ENCODE measurements around the gene CREBL2. TPM values are rescaled to one million over a fixed set of nuclear protein-coding genes. Genes with fewer than 3 reads are reported as not detected.
"Not testable (repeated sequence)": the region's sequence is repeated elsewhere in the genome, so short reads cannot be mapped to it uniquely, and the experiment has no call there.

The CREBL2 gene
- total RNA-seq, 1 donor from 2014 or later, result 11.4 TPM

DNA sequence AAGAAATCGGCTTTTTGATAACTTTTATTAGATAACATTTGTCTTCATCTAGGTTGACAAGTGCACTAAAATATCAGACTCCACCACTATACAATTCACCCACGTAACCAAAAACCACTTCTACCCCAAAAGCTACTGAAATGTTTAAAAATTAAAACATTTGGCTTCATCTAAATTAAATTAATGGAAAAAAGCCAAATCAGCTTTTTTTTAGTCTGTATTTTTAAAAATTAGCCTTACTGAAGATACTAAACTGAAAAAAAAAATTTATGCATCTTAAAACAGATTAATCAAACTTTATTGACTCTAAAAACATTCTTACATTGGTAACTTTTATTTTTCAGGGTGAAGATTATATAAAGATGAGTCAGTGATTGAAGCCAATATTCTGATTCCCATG lies 30.0 kb downstream of the CREBL2 start:
- Mint-ChIP-seq H3K9me3 (peaks cover 10% of the 10 kb centered on the region), H3K4me3 (no peak overlapping the region), H3K27ac (ENCODE audit: unreplicated experiment) (no peak overlapping the region), H3K27me3 (ENCODE audit: low read depth) (no peaks in the 10 kb centered on the region), H3K4me1 (no peaks in the 10 kb centered on the region), H3K36me3 (ENCODE audit: low read depth) (peaks cover 26% of the 10 kb centered on the region)
- TF ChIP-seq, protein P1, sequence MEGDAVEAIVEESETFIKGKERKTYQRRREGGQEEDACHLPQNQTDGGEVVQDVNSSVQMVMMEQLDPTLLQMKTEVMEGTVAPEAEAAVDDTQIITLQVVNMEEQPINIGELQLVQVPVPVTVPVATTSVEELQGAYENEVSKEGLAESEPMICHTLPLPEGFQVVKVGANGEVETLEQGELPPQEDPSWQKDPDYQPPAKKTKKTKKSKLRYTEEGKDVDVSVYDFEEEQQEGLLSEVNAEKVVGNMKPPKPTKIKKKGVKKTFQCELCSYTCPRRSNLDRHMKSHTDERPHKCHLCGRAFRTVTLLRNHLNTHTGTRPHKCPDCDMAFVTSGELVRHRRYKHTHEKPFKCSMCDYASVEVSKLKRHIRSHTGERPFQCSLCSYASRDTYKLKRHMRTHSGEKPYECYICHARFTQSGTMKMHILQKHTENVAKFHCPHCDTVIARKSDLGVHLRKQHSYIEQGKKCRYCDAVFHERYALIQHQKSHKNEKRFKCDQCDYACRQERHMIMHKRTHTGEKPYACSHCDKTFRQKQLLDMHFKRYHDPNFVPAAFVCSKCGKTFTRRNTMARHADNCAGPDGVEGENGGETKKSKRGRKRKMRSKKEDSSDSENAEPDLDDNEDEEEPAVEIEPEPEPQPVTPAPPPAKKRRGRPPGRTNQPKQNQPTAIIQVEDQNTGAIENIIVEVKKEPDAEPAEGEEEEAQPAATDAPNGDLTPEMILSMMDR (conservative IDR thresholded peaks at IDR 0.05), result no peak
- DNase-seq (ENCODE audit: low read depth, low spot score), result no peak

GRCh38 chr12:12642916-12643315 lies 31.2 kb downstream of the CREBL2 start:
- TF ChIP-seq, protein P1 (conservative IDR thresholded peaks at IDR 0.05), result no peak
- H3K9me3 Mint-ChIP-seq, result peaks cover 17% of the 10 kb centered on the region
- peaks cover 28% of the 10 kb centered on the region for H3K36me3 Mint-ChIP-seq (ENCODE audit: low read depth)
- H3K4me1 Mint-ChIP-seq, result no peaks in the 10 kb centered on the region
- DNase-seq (ENCODE audit: low read depth, low spot score), result no peak
- no peak overlapping the region for H3K4me3 Mint-ChIP-seq
- H3K27me3 Mint-ChIP-seq (ENCODE audit: low read depth), result no peaks in the 10 kb centered on the region
- H3K27ac Mint-ChIP-seq (ENCODE audit: unreplicated experiment), result no peak overlapping the region

GRCh38 chr12:12645485-12645884 lies 33.8 kb downstream of the CREBL2 start:
- TF ChIP-seq, protein P1 (conservative IDR thresholded peaks at IDR 0.05), result peak; percentile 55
- Mint-ChIP-seq H3K4me3 (no peak overlapping the region), H3K27ac (ENCODE audit: unreplicated experiment) (no peak overlapping the region), H3K27me3 (ENCODE audit: low read depth) (no peaks in the 10 kb centered on the region), H3K4me1 (no peaks in the 10 kb centered on the region), H3K9me3 (peaks cover 21% of the 10 kb centered on the region), H3K36me3 (ENCODE audit: low read depth) (peaks cover 30% of the 10 kb centered on the region)
- no peak for DNase-seq (ENCODE audit: low read depth, low spot score)

GRCh38 chr12:12645968-12646367 lies 34.3 kb downstream of the CREBL2 start:
- DNase-seq (ENCODE audit: low read depth, low spot score); H3K27ac Mint-ChIP-seq (ENCODE audit: unreplicated experiment); H3K4me1 Mint-ChIP-seq; H3K27me3 Mint-ChIP-seq (ENCODE audit: low read depth); H3K4me3 Mint-ChIP-seq: not testable (repeated sequence)
- Mint-ChIP-seq H3K36me3 (ENCODE audit: low read depth) (peaks cover 29% of the 10 kb centered on the region), H3K9me3 (peaks cover 24% of the 10 kb centered on the region)

- H3K36me3 Mint-ChIP-seq (ENCODE audit: low read depth), result peaks cover 32% of the 10 kb centered on the region
- H3K9me3 Mint-ChIP-seq, result peaks cover 24% of the 10 kb centered on the region
- no peak overlapping the region for H3K27ac Mint-ChIP-seq (ENCODE audit: unreplicated experiment)
These were observed 34.9 kb downstream of the CREBL2 start for GRCh38 chr12:12646483-12647072.

GRCh38 chr12:12648284-12648683 lies 36.6 kb downstream of the CREBL2 start:
- H3K9me3 Mint-ChIP-seq, result peaks cover 31% of the 10 kb centered on the region
- H3K4me3 Mint-ChIP-seq, result no peak overlapping the region
- H3K4me1 Mint-ChIP-seq, result no peaks in the 10 kb centered on the region
- H3K36me3 Mint-ChIP-seq (ENCODE audit: low read depth), result peaks cover 36% of the 10 kb centered on the region
- no peaks in the 10 kb centered on the region for H3K27me3 Mint-ChIP-seq (ENCODE audit: low read depth)
- TF ChIP-seq, protein P1 (conservative IDR thresholded peaks at IDR 0.05), result no peak
- DNase-seq (ENCODE audit: low read depth, low spot score), result no peak
- H3K27ac Mint-ChIP-seq (ENCODE audit: unreplicated experiment), result no peak overlapping the region

More at GRCh38 chr12:12646483-12647072, 34.9 kb downstream of the CREBL2 start:
- H3K27me3 Mint-ChIP-seq (ENCODE audit: low read depth), result no peaks in the 10 kb centered on the region
- TF ChIP-seq, protein P1 (conservative IDR thresholded peaks at IDR 0.05), result no peak
- no peak for DNase-seq (ENCODE audit: low read depth, low spot score)
- H3K4me3 Mint-ChIP-seq, result no peak overlapping the region
- no peaks in the 10 kb centered on the region for H3K4me1 Mint-ChIP-seq

All from neural crest cell (in vitro differentiated cells).